ENCODE measurements around the gene SNX8. TPM values are rescaled to one million over a fixed set of nuclear protein-coding genes. Genes with fewer than 3 reads are reported as not detected.

The SNX8 gene
- 10 to 100 TPM in 2 of 5 experiments, 1 to 10 TPM in 3; 4.7 to 31.5 (median 9.4) TPM for total RNA-seq
- polyA plus RNA-seq, result 10 to 100 TPM in 1 of 2 donors, 1 to 10 TPM in 1; 7.7 to 11.3 TPM
- total RNA-seq, result 4.4 reads per million, percentile 22 among the genes with 10 or more reads in this experiment

GRCh38 chr7:2314209-2314955 is at the start of gene SNX8:
SNX8 (minus strand) TSS chr7:2314441; CDS start chr7:2314421, 20 bp downstream.
- CTCF ChIA-PET, result no interaction called here
- intact Hi-C loops (cut with micrococcal nuclease), result loop anchor here (1.0 to 5.0 kb wide), 13 partner anchors 40 to 856 kb away; partner anchors contain the start of genes EIF3B (in 2 of the 2), TTYH3 (in 2 of the 2), CHST12 (in 1 of the 2) and LFNG (in 1 of the 2)
- H3K27ac ChIP-seq (ENCODE audit: low read depth, low read length), result peak within 1 kb of the TSS; percentile 60
- H3K36me3 ChIP-seq (ENCODE audit: control insufficient read depth in 2 of 3, insufficient read depth in 3 of 3, low read length in 3 of 3), result no peaks in the 10 kb centered on the region
- no peaks in the 10 kb centered on the region for H3K9me3 ChIP-seq (ENCODE audit: control insufficient read depth in 2 of 3, low read length in 3 of 3)
- Mint-ChIP-seq H3K4me3 (peak within 1 kb of the TSS in 7 of 10 donors; percentile 87 to 96 (median 93)), H3K9me3 (peaks cover 0 to 4% (median 0%) of the 10 kb centered on the region in 11 donors), H3K36me3 (peaks cover 0 to 9% (median 0%) of the 10 kb centered on the region in 5 donors), H3K4me1 (peaks cover 0 to 19% (median 15%) of the 10 kb centered on the region in 7 donors), H3K27me3 (no peaks in the 10 kb centered on the region), H3K27ac (peak within 1 kb of the TSS; percentile 62 to 89 (median 88))
- DNase-seq (peak; percentile 91 to 99 (median 94)), ATAC-seq (peak; percentile 98)
- H3K27me3 ChIP-seq (ENCODE audit: control insufficient read depth in 2 of 2, insufficient read depth in 2 of 2, low read length in 2 of 2), result no peaks in the 10 kb centered on the region
- H3K4me3 ChIP-seq (ENCODE audit: low read length), result peak within 1 kb of the TSS; percentile 59
- H3K4me1 ChIP-seq (ENCODE audit: control insufficient read depth in 2 of 2, insufficient read depth in 2 of 2, low read length in 2 of 2), result no peaks in the 10 kb centered on the region
- POLR2A ChIA-PET, result no interaction called here

DNA sequence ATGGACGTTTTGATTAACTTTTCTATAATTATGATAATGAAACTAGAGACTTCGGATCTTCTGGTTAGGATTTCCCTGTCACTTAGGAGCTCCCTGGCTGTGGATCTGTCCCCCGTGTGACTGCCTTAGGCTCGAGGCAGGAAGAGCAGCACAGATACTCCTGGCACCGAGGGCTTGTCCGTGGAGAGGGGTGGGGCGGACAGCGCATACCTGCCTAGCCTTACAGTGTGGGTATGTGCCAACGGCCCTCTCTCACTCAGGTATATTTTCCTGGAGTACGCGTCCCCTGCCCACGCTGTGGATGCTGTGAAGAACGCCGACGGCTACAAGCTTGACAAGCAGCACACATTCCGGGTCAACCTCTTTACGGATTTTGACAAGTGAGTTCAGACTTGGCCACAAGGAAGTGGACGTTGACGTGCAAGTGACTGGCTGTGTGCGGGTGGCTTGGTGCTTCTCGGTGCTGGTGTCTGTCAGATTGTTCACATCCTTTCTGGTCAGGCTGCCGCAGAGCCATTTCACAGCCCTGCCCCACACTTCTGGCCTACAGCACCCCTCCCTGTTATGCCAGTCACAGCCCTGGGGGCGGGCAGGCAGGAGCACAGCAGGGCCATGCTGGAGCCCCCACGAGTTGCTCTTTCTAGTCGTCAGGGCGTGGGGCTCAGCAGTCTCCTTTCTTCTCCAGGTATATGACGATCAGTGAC is 48.3 kb upstream of the SNX8 start:
- Histone ChIP-seq H3K9me3 (ENCODE audit: control insufficient read depth in 2 of 3, low read length in 3 of 3) (no peaks in the 10 kb centered on the region), H3K27ac (ENCODE audit: low read depth, low read length) (no peak overlapping the region), H3K36me3 (ENCODE audit: control insufficient read depth in 2 of 3, insufficient read depth in 3 of 3, low read length in 3 of 3) (peaks cover 22 to 79% (median 34%) of the 10 kb centered on the region in 3 experiments), H3K27me3 (ENCODE audit: control insufficient read depth in 2 of 2, insufficient read depth in 2 of 2, low read length in 2 of 2) (no peaks in the 10 kb centered on the region), H3K4me3 (ENCODE audit: low read length) (no peak overlapping the region), H3K4me1 (ENCODE audit: control insufficient read depth in 2 of 2, insufficient read depth in 2 of 2, low read length in 2 of 2) (peaks cover 0 to 16% of the 10 kb centered on the region in 2 donors)
- peaks cover 16 to 33% (median 29%) of the 10 kb centered on the region in 7 donors for H3K4me1 Mint-ChIP-seq
- no peaks in the 10 kb centered on the region for H3K9me3 Mint-ChIP-seq
- ATAC-seq, result peak; percentile 56
- POLR2A ChIA-PET, result no interaction called here
- H3K4me3 Mint-ChIP-seq, result peak overlapping the region in 1 of 10 donors; percentile 29
- peaks cover 2 to 44% (median 25%) of the 10 kb centered on the region in 5 donors for H3K36me3 Mint-ChIP-seq
- H3K27me3 Mint-ChIP-seq, result no peaks in the 10 kb centered on the region
- intact Hi-C loops (cut with micrococcal nuclease), result no loop called here
- H3K27ac Mint-ChIP-seq, result peak overlapping the region in 1 of 9 donors; percentile 32
- CTCF ChIA-PET, result no interaction called here
- no peak for DNase-seq

- ChIA-PET CTCF (interaction anchor here (0.6 kb wide), 1 partner anchor 8 kb away, joined by 3 read pairs; no protein-coding TSS in a partner anchor), POLR2A (no interaction called here)
- Mint-ChIP-seq H3K4me1 (peaks cover 27 to 47% (median 40%) of the 10 kb centered on the region in 7 donors), H3K27ac (peak overlapping the region in 2 of 9 donors; percentile 32 to 38), H3K36me3 (peaks cover 4 to 41% (median 24%) of the 10 kb centered on the region in 5 donors), H3K9me3 (no peaks in the 10 kb centered on the region), H3K4me3 (no peak overlapping the region), H3K27me3 (no peaks in the 10 kb centered on the region)
- DNase-seq (no peak), ATAC-seq (no peak)
- intact Hi-C loops (cut with micrococcal nuclease), result no loop called here
- Histone ChIP-seq H3K4me1 (ENCODE audit: control insufficient read depth in 2 of 2, insufficient read depth in 2 of 2, low read length in 2 of 2) (peaks cover 16 to 30% of the 10 kb centered on the region in 2 donors), H3K9me3 (ENCODE audit: control insufficient read depth in 2 of 3, low read length in 3 of 3) (no peaks in the 10 kb centered on the region), H3K27me3 (ENCODE audit: control insufficient read depth in 2 of 2, insufficient read depth in 2 of 2, low read length in 2 of 2) (no peaks in the 10 kb centered on the region), H3K36me3 (ENCODE audit: control insufficient read depth in 2 of 3, insufficient read depth in 3 of 3, low read length in 3 of 3) (peaks cover 15 to 67% (median 26%) of the 10 kb centered on the region in 3 experiments), H3K27ac (ENCODE audit: low read depth, low read length) (no peak overlapping the region), H3K4me3 (ENCODE audit: low read length) (no peak overlapping the region)
Observed at GRCh38 chr7:2360796-2361195, 46.6 kb upstream of the SNX8 start.

- Mint-ChIP-seq H3K27ac (no peak overlapping the region), H3K27me3 (no peaks in the 10 kb centered on the region), H3K4me3 (peak overlapping the region in 4 of 10 donors; percentile 17 to 100 (median 22)), H3K36me3 (peaks cover 4 to 35% (median 18%) of the 10 kb centered on the region in 5 donors), H3K4me1 (peaks cover 27 to 51% (median 39%) of the 10 kb centered on the region in 7 donors), H3K9me3 (no peaks in the 10 kb centered on the region)
- intact Hi-C loops (cut with micrococcal nuclease), result loop anchor here (10.0 kb wide), 2 partner anchors 435 to 1545 kb away; no protein-coding TSS in a partner anchor
- ATAC-seq, result no peak
- ChIA-PET POLR2A (no interaction called here), CTCF (no interaction called here)
- Histone ChIP-seq H3K9me3 (ENCODE audit: control insufficient read depth in 2 of 3, low read length in 3 of 3) (no peaks in the 10 kb centered on the region), H3K27me3 (ENCODE audit: control insufficient read depth in 2 of 2, insufficient read depth in 2 of 2, low read length in 2 of 2) (no peaks in the 10 kb centered on the region), H3K4me1 (ENCODE audit: control insufficient read depth in 2 of 2, insufficient read depth in 2 of 2, low read length in 2 of 2) (peaks cover 19 to 35% of the 10 kb centered on the region in 2 donors), H3K36me3 (ENCODE audit: control insufficient read depth in 2 of 3, insufficient read depth in 3 of 3, low read length in 3 of 3) (peaks cover 15 to 59% (median 21%) of the 10 kb centered on the region in 3 experiments), H3K27ac (ENCODE audit: low read depth, low read length) (no peak overlapping the region), H3K4me3 (ENCODE audit: low read length) (no peak overlapping the region)
- DNase-seq, result no peak
Observed at GRCh38 chr7:2359610-2360009, 45.4 kb upstream of the SNX8 start.

- Mint-ChIP-seq H3K27me3 (peaks cover 0 to 3% (median 0%) of the 10 kb centered on the region in 5 donors), H3K4me1 (peaks cover 29 to 56% (median 43%) of the 10 kb centered on the region in 7 donors), H3K4me3 (peak overlapping the region in 8 of 10 donors; percentile 6 to 100 (median 38)), H3K9me3 (no peaks in the 10 kb centered on the region), H3K36me3 (peaks cover 4 to 30% (median 13%) of the 10 kb centered on the region in 5 donors), H3K27ac (peak overlapping the region in 3 of 9 donors; percentile 0 to 72 (median 57))
- no peaks in the 10 kb centered on the region for H3K27me3 ChIP-seq (ENCODE audit: control insufficient read depth in 2 of 2, insufficient read depth in 2 of 2, low read length in 2 of 2)
- DNase-seq (no peak), ATAC-seq (no peak)
- no peaks in the 10 kb centered on the region for H3K9me3 ChIP-seq (ENCODE audit: control insufficient read depth in 2 of 3, low read length in 3 of 3)
- POLR2A ChIA-PET, result interaction anchor here (0.6 kb wide), 1 partner anchor 169 kb away, joined by 3 read pairs; no protein-coding TSS in a partner anchor
- H3K36me3 ChIP-seq (ENCODE audit: control insufficient read depth in 2 of 3, insufficient read depth in 3 of 3, low read length in 3 of 3), result peaks cover 15 to 54% (median 16%) of the 10 kb centered on the region in 3 experiments
- peaks cover 19 to 35% of the 10 kb centered on the region in 2 donors for H3K4me1 ChIP-seq (ENCODE audit: control insufficient read depth in 2 of 2, insufficient read depth in 2 of 2, low read length in 2 of 2)
- CTCF ChIA-PET, result no interaction called here
- H3K4me3 ChIP-seq (ENCODE audit: low read length), result no peak overlapping the region
- no peak overlapping the region for H3K27ac ChIP-seq (ENCODE audit: low read depth, low read length)
- intact Hi-C loops (cut with micrococcal nuclease), result loop anchor here (10.0 kb wide), 2 partner anchors 434 to 1544 kb away; no protein-coding TSS in a partner anchor
Observed at GRCh38 chr7:2358968-2359527, 44.8 kb upstream of the SNX8 start.

GRCh38 chr7:2357571-2357970 is 43.3 kb upstream of the SNX8 start:
- H3K4me3 Mint-ChIP-seq, result peak overlapping the region; percentile 19 to 100 (median 74)
- DNase-seq (no peak), ATAC-seq (no peak)
- Histone ChIP-seq H3K9me3 (ENCODE audit: control insufficient read depth in 2 of 3, low read length in 3 of 3) (no peaks in the 10 kb centered on the region), H3K4me1 (ENCODE audit: control insufficient read depth in 2 of 2, insufficient read depth in 2 of 2, low read length in 2 of 2) (peaks cover 25 to 41% of the 10 kb centered on the region in 2 donors), H3K36me3 (ENCODE audit: control insufficient read depth in 2 of 3, insufficient read depth in 3 of 3, low read length in 3 of 3) (peaks cover 4 to 39% (median 10%) of the 10 kb centered on the region in 3 experiments), H3K27ac (ENCODE audit: low read depth, low read length) (no peak overlapping the region), H3K27me3 (ENCODE audit: control insufficient read depth in 2 of 2, insufficient read depth in 2 of 2, low read length in 2 of 2) (no peaks in the 10 kb centered on the region), H3K4me3 (ENCODE audit: low read length) (no peak overlapping the region)
- no peaks in the 10 kb centered on the region for H3K9me3 Mint-ChIP-seq
- H3K36me3 Mint-ChIP-seq, result peaks cover 4 to 16% (median 13%) of the 10 kb centered on the region in 5 donors
- peaks cover 0 to 3% (median 0%) of the 10 kb centered on the region in 5 donors for H3K27me3 Mint-ChIP-seq
- intact Hi-C loops (cut with micrococcal nuclease), result loop anchor here (10.0 kb wide), 2 partner anchors 433 to 1543 kb away; no protein-coding TSS in a partner anchor
- H3K4me1 Mint-ChIP-seq, result peaks cover 34 to 64% (median 45%) of the 10 kb centered on the region in 7 donors
- CTCF ChIA-PET, result interaction anchor here (0.7 to 1.1 kb wide), 2 partner anchors 10 to 15 kb away, joined by 3 to 4 read pairs; no protein-coding TSS in a partner anchor
- H3K27ac Mint-ChIP-seq, result peak overlapping the region in 7 of 9 donors; percentile 22 to 77 (median 51)
- POLR2A ChIA-PET, result no interaction called here
